ENCODE results near the gene DNAJB4. TPM values are rescaled to one million over a fixed set of nuclear protein-coding genes. Genes with fewer than 3 reads are reported as not detected.

The DNAJB4 gene
- polyA plus RNA-seq, 4 donors, result 32.3 to 46.3 (median 34.6) TPM

DNA sequence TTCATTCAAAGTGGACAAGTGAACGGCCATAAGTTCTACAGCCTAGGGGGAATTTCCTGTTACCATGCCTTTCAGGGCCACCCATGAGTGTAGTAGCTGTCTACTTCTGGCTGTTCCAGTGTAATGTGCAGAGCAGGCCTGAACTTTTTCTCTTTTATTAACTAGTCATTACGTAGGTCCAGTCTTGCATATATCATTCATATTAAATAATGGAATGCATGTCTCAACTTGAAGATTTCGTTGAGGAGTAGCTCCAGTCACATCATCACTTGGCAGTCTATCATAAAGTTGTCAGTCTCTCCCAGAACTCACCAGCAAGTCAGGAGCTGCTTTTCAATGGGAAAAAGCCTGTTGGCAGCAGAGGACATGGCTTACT, 29.0 kb downstream of the DNAJB4 start:
- no peak for DNase-seq (ENCODE audit: low read depth in 4 of 4, low spot score in 3 of 4)

DNA sequence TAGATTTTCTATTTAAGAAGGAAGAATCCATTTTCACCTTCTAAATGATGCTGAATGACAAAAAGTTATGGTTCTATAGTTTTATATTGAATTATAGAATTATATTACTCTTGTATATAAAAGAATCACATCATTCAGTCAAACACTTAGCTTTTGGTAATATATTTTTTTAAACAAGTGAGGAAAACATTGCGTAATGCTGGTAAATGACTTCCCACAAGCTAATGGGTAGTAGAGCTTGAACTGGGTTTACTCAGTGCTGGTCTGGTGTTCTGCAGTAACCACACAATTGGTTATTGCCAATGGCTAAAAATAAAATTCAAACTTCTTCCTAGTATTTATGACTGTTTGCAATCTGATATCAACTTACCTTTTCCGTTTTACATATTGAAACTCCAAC, 30.4 kb downstream of the DNAJB4 start:
- no peak for DNase-seq (ENCODE audit: low read depth in 4 of 4, low spot score in 3 of 4)

DNA sequence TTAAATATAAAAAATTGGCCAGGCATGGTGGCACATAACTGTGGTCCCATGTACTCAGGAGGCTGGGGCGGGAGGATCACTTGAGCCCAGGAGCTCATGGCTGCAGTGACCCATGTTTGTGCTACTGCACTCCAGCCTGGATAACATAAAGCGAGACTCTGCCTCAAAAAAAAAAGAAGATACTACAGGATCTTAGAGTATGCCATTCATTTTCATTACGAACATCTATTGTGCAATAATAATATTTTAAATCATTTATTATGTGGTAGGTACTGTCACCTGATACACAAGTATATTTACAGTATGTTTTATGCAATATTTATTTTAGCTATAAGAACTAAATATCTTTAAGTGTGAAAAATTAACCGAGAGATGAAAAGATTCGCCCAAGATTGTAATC, 31.7 kb downstream of the DNAJB4 start:
- no peak for DNase-seq (ENCODE audit: low read depth in 4 of 4, low spot score in 3 of 4)

DNA sequence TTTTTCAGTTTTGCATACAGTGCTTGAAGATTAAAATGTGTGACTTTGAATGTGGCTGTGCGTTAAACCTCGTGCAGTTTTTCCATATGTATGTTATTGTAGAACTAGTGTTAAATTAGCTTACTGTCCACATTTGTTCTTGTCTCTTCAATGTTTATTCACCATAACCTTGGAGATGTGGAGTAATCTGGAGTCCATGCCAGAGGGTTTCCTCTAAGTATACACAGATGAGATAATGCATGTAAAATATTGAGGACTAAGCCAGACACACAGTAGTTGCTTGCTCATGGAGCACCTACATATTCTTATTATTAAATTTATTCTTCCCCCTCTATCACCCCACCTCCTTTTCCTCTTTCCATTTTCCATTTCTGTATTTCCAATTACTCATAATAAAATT, 33.3 kb downstream of the DNAJB4 start:
- DNase-seq (ENCODE audit: low read depth in 4 of 4, low spot score in 3 of 4), result no peak

DNA sequence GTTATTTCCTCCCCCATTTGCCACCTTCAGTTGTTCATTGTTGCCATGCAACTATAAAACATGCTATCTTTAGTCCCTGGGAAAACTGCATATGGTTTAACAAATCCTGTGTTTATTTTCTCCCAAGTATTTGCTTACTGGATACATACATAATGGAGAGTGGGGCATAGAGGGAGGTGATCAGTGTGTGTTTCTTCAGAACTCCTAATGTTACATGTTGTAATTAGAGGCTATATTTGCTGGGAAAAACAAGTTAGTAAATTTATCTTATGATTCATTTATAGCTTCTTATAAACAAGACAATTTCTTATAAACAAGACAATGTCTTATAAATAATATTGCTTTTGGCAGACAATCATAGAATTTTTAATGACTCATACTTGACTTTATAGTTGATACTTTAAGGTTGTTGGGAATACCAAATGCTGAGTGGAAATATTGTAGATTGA, 33.8 kb downstream of the DNAJB4 start:
- DNase-seq (ENCODE audit: low read depth in 4 of 4, low spot score in 3 of 4), result no peak

DNA sequence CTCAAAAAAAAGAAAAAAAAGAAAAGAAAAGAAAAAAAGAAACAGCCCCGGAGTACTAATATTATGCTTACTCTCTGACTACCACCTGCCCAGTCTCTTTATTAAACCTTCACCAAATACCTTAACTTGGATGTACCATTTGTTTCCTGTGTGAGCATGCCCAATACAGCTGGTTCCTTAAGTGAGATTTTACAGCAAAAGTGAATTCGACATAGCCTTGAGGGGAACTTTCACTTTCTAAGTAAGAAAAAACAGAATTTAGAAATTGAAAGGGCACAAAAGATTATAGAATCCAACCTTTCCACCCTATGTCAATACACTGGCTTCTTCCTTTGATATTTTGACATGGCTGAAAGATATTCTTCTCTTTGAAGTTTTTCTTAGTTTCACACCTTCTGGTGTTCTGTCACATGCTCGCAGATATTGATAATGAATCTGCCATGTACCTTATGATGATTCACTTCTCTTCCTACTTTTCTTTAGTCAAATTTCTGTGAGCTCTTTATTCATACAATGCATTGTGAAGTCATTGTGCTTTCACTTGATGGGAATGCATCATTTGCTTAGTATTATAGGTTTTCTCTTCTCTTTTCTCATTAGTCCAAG, 35.8 kb downstream of the DNAJB4 start:
- no peak for DNase-seq (ENCODE audit: low read depth in 4 of 4, low spot score in 3 of 4)

DNA sequence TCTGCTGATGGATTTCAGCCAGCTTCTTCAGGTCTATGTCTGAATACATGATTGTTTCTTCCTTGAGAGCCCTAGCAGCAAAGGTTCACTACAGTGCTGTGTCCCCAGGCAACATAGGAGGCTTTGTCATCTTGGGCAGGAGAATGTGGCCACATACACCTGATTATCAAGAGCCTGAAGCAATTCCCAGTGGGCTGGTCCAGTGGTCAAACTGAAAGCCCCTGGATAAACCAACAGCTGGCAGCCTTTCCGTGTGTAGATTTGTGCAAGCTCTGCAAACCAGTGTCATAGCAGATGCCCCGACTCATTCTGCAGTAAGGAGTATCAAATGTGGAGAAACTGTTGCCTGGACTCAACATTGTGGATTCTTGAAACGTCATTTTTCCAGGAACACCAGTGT, 38.7 kb downstream of the DNAJB4 start:
- no peak for DNase-seq (ENCODE audit: low read depth in 4 of 4, low spot score in 3 of 4)

DNA sequence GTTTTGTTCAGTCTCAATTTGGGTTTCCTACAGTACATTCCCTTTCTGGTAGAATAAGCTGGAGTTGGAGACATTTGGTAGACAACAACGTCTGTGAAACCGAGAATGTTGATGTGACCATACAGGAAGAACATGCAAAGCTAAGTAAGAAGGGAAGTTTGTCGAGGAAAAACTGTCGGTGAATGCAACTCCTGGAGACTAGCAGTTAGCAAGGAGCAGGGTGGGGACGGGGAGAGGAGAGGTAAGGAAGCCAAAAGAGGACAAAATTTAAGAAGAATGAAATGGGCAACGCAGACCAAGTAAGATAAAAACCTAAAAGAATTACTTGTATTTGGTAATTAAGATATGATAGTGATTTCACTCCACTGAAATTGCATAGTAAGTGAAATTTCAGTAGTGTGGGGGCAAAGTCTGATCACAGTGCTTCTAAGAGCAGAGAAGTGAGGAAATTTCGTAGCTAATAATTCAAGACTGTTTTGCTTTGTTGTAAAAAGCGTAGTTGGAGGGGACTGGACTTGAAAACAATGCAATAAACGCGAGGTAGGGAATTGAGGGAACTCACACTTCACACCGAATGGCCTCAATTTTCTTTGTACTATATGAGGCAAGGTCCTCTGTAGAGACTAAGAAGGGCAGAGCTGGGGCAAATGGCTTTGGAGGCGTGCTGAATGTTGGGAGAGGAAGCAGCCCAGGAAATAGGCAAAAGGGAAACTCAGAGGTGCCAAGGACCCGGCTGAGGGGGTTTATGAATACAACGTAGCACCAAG, 40.2 kb downstream of the DNAJB4 start:
- DNase-seq (ENCODE audit: low read depth in 4 of 4, low spot score in 3 of 4), result no peak

DNA sequence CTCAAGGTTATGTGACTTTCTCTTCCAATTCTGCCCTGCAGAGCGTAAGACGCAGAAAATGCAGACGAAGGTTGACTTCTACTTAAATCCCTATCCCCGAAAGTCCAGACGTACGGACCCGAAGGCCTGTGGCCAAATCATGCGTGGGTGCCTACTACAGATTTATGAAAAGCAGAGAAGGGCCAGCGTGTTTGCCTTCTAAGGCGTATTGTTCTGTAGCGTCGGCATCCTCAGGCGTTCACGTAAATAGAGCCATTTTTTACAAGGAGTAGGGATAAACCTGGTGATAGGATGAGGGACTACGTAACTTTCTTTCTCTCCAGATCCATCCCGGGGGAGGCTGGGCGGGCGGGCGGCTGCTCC, 40.8 kb downstream of the DNAJB4 start:
- no peak for DNase-seq (ENCODE audit: low read depth in 4 of 4, low spot score in 3 of 4)

DNA sequence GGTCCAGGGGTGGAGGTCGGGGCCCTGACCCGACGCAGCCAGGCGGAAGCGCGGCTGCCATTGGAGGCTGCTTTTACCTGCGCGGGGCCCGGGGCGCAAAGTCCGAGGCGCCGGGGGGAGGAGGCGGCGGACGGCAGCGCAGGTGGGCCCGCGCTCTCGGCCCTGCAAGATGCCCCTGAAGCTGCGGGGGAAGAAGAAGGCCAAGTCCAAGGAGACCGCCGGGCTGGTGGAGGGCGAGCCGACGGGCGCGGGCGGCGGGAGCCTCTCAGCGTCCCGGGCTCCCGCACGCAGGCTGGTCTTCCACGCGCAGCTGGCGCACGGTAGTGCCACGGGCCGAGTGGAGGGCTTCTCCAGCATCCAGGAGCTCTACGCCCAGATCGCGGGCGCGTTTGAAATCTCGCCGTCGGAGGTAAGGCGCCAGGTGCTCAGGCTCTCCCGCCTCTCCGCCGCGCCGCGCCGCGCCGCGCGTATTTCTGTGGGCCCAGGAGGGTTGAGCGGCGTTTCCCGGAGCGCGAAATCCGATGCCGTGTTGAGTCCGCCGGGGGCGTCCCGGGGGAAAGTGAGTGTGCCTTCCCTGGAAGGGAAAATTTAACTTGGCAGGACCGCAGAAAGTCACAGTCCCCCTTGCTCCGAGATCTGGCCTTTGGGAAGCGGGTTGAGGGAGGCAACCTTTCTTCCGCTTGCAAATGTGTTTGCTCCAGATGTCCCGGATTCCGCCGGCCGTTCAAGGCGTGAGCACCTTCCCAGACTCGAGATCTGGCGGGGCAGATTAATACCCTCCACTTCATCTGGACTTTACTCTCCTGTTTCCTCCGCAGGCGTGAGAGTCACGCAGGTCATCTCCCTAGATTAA, 41.4 kb downstream of the DNAJB4 start, which contains the start of gene GIPC2:
TSS of gene GIPC2 (plus strand) at position 41 of the 853 bp plus-strand sequence. CDS start at position 170, 129 bp downstream.
- peak in 2 of 4 donors; percentile 25 to 26 for DNase-seq (ENCODE audit: low read depth in 4 of 4, low spot score in 3 of 4)

DNA sequence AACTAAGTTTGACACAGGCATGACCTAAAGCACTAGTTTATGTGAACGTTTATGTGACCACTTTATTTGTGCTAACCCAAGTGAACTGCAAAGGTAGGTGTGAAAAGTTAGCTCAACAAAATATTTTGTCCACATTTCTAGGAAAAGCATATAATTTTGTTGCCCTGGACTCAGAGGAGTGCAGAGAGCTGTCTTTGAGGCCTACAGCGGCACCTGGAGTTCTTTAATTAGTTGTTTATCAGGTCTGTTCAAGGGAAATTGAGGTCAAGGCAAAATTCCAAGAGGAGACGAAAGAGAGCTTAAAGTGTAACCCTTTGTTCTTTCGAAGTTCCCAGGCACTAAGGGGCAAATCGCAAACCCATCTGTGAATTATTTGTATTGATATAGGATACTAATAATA, 42.4 kb downstream of the DNAJB4 start:
- no peak for DNase-seq (ENCODE audit: low read depth in 4 of 4, low spot score in 3 of 4)

DNA sequence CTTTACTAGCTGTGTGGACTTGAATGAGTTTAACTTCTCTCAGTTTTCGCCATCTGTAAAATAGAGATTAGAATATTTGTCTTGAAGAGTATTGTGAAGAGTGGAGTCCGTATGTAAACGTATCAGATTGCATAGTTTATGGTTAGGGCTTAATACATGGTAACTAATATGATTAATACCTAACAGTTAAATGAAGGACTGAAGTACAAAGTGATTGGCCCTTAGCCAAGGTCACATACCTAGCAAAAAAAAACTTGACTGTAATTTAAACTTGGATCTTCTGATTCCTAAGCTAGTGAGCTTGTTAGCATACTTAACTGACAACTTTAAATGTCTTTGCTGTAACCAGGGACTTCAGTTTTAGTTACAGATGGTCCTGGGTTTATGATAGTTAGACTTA, 42.9 kb downstream of the DNAJB4 start:
- no peak for DNase-seq (ENCODE audit: low read depth in 4 of 4, low spot score in 3 of 4)

DNA sequence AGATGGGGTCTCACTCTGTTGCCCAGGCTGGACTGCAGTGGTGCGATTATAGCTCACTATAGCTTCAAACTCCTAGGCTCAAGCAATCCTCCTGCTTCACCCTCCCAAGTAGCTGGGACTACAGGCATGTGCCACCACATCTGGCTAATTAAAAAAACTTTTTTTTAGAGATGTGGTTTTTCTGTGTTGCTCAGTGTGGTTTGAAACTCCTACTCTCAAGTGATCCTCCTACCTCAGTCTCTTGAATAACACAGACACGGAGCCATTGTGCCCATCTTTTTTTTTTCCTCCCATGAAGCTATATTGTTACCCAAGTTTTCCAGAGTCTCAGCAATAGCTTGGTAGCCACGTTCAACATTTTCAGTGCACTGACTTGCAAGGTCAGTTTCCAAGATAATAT, 43.7 kb downstream of the DNAJB4 start:
- DNase-seq (ENCODE audit: low read depth in 4 of 4, low spot score in 3 of 4), result no peak

DNA sequence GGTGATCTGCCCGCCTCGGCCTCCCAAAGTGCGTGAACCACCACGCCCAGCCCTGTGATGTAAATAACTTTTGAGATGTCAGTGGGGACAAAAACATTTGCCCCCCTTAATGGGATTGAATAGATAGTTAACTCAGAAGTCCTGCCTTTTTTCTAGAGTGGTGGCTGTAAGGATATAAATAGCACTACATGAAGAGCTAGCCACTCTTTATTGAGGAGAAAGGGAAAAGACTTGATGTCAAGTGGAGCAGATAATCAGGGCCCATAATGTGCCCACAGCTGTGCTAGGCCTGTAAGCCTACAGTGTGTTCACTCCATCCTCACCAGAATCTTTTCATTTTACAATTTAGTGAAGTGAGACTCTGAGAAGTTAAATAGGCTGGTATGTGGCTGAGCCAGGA, 44.7 kb downstream of the DNAJB4 start:
- no peak for DNase-seq (ENCODE audit: low read depth in 4 of 4, low spot score in 3 of 4)

DNA sequence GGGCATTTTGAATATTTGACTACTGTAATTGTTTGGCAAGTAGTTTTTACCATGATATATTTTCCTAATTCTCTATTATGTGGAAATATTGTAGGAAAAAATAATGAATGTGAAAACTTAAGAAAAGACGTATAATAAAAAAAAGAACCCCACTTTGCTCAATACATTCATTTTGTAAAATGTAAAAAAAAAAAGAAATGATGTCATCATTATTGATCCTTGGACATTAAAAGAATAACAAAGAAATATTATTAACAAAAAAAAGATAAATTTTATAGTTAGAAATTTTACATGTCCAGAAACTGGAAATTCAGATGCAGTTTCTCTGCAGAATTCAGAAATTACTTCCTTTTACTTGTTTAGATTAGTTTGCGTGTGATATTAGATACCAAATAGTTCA, 46.3 kb downstream of the DNAJB4 start:
- no peak for DNase-seq (ENCODE audit: low read depth in 4 of 4, low spot score in 3 of 4)

DNA sequence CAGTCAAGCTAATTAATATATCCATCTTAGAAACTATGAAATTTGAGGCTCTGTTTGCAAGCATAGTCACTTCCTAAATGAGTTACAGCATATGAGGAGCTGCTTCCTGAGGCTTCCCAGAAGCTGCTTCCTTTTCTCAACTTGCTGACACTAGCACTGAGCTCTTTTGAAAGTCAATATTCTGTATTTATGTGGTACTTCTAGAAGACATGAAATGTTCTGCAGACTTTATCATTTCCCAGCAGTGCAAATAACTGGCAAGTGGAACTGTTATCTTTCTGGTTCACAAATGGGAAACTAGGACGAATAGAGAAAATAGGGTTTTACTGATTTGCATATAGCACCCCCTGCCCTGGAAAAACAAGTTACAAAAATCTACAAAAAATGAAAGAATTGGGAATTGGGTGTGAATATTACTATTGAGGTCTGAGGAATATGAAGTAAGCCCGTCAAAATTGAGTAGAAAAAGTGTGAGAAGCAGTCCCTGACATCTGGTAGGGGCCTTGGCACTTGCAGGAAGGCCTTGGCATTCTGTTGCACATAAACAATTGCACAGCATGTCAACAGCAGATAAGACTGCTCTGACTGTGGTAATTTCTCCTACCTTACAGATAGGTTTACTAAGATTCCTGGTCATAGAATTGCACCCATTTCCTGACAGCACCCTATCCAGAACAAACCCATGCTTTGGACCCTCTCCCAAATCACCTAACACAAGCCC, 48.1 kb downstream of the DNAJB4 start:
- no peak for DNase-seq (ENCODE audit: low read depth in 4 of 4, low spot score in 3 of 4)

DNA sequence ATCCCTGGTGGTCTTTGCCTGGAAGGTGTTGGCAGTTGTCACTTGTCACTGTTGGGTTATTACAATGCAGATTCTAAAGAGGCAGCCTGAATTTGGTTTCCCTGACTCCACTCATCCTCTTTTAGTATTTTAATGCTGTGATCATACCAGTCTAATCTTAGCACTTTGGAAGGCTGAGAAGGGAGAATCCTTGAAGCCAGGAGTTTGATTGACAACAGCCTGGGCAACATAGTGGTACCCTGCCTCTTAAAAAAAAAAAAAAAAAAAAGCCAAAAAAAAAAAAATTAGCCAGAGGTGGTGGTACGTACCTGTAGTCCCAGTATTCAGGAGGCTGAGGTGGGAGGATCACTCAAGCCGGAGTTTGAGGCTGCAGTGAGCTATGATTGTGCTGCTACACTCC, 48.8 kb downstream of the DNAJB4 start:
- no peak for DNase-seq (ENCODE audit: low read depth in 4 of 4, low spot score in 3 of 4)

DNA sequence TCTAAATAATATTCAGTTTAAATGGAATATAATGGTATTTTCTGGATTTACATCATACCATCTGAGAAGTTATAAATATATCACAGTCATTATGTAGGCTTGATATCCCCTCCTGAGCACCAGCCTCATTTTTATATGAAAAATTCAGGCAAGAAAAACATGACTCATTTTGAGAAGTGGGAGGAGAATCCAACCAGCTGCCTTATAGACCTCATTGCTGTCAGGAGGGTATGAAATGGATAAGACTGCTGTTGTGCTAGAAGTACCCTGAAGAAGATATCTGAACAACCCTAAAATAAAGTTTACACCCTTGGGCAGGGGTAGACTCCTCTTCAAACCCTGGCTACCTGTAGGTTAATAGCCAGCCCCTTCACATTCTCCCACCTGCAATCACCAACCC, 49.8 kb downstream of the DNAJB4 start:
- DNase-seq (ENCODE audit: low read depth in 4 of 4, low spot score in 3 of 4), result no peak

DNA sequence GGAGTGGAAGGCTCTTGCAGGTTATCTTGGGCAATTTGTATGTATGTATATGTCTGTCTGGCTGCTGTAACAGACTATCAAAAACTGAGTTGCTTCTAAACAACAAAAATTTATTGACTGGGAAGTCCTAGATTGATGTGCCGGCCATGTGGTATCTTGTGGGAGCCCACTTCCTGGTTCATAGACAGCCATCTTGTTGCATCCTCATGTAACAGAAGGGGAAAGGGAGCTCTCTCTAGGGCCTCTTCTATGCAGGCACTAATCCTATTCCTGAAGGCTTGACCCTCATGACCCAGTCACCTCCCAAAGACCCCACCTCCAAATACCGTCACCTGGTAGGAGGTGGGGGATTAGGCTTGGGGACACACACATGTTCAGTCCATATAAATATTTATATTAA, 50.2 kb downstream of the DNAJB4 start:
- no peak for DNase-seq (ENCODE audit: low read depth in 4 of 4, low spot score in 3 of 4)

DNA sequence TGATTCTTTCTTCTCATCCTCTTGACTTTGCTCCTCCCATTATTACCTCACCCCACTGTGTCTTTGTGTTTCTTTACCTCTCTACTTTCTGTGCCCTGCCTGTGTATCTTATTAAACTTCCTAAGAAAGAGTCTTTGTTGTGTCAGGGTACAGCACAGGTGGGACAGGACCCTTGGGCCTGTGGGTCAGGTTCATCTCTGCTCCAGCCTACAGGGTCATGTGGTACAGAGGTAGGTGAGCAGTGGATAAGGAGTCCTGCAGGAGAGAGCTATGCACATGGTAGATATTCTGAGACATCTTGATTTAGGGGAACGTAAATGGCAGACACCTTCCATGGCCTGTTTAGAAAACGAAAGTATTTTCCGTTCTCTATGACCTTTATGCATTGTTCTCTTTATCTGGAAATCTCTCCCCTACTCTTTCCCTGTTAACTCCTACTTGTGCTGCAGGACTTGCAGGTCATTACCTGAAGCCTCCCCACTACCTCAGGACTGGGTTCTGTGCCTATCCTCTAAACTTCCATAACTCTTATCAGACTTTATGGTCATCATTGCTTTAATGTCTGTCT, 50.9 kb downstream of the DNAJB4 start:
- no peak for DNase-seq (ENCODE audit: low read depth in 4 of 4, low spot score in 3 of 4)

DNA sequence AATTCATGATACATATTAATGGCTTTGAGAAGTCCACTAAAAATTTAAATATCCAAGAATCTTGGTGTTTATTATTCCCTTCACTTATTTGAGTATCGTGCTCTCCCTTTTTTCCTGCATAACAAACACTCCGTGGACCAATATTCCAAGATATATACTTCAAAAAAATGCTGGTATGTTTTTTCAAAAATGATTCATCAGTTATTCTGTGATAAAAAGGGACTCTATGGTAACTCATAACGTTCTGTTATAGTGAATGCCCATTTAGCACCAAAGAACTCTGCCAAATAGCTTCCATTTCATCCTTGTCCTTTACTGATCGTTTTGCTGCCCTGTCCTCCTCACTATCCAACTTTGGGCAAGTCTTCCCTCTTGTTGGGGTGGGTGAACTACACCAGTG, 53.9 kb downstream of the DNAJB4 start:
- no peak for DNase-seq (ENCODE audit: low read depth in 4 of 4, low spot score in 3 of 4)
